PFSK-1 (cell line): ENCODE data around the gene SEL1L2.

Experiments used
- FOXP2 ChIP-seq: optimal IDR thresholded peaks from 2 replicates; pipeline ENCODE3; 2011; ENCODE audit warnings: borderline replicate concordance, control low read depth, inconsistent platforms; ENCODE audit not compliant: insufficient read depth; ENCODE audit errors: extremely low read length, extremely low read depth
- POLR2AphosphoS5 ChIP-seq: IDR thresholded peaks from 2 replicates; pipeline ENCODE4 v1.6.1; 2012; ENCODE audit warnings: low read depth, mild to moderate bottlenecking, control low read depth, low read length, moderate library complexity
- SIN3A ChIP-seq: IDR thresholded peaks from 2 replicates; pipeline ENCODE4 v1.6.1; 2012; ENCODE audit warnings: mild to moderate bottlenecking, low read length, moderate library complexity, borderline replicate concordance; ENCODE audit not compliant: insufficient read depth
- TAF1 ChIP-seq: IDR thresholded peaks from 2 replicates; pipeline ENCODE4 v1.6.1; 2012; ENCODE audit warnings: low read length, control low read depth, borderline replicate concordance; ENCODE audit not compliant: insufficient read depth
- TF ChIP-seq, protein P1 (sequence below), 2 experiments: IDR thresholded peaks; 2 replicates each; pipeline versions ENCODE4 v1.6.1 to v1.8.0; 2011 to 2012; ENCODE audit warnings: low read depth in 2 of 2, low read length in 2 of 2, control low read depth in 1 of 2, inconsistent platforms in 1 of 2, mild to moderate bottlenecking in 1 of 2, moderate library complexity in 1 of 2; ENCODE audit not compliant: insufficient read depth in 1 of 2

SEL1L2 gene

DNA sequence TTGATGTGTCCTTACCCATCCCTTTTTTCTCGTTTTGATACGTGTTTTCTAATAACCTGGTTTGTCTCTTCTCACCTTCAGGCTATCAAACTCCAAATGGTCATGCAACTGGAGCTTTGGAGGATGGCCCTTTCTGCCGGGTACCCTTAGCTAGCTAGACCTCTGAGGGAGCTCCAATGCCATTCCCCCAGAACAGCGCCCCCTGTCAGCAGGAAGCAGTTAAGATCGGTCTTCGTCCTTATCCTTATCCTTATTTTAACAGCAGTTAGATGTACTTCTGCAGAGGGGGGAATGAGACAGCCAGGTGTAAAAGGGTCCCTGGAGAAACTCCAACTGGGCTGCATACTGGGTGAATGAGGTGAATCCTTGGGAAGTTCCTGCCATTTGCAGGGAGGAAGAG lies 37.2 kb downstream of the SEL1L2 start:
- TF ChIP-seq FOXP2 (no peak), SIN3A (no peak), TAF1 (no peak), POLR2AphosphoS5 (no peak)
- TF ChIP-seq, protein P1, sequence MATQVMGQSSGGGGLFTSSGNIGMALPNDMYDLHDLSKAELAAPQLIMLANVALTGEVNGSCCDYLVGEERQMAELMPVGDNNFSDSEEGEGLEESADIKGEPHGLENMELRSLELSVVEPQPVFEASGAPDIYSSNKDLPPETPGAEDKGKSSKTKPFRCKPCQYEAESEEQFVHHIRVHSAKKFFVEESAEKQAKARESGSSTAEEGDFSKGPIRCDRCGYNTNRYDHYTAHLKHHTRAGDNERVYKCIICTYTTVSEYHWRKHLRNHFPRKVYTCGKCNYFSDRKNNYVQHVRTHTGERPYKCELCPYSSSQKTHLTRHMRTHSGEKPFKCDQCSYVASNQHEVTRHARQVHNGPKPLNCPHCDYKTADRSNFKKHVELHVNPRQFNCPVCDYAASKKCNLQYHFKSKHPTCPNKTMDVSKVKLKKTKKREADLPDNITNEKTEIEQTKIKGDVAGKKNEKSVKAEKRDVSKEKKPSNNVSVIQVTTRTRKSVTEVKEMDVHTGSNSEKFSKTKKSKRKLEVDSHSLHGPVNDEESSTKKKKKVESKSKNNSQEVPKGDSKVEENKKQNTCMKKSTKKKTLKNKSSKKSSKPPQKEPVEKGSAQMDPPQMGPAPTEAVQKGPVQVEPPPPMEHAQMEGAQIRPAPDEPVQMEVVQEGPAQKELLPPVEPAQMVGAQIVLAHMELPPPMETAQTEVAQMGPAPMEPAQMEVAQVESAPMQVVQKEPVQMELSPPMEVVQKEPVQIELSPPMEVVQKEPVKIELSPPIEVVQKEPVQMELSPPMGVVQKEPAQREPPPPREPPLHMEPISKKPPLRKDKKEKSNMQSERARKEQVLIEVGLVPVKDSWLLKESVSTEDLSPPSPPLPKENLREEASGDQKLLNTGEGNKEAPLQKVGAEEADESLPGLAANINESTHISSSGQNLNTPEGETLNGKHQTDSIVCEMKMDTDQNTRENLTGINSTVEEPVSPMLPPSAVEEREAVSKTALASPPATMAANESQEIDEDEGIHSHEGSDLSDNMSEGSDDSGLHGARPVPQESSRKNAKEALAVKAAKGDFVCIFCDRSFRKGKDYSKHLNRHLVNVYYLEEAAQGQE (IDR thresholded peaks at IDR 0.05; ENCODE audit: insufficient read depth in 1 of 2, low read depth in 2 of 2, low read length in 2 of 2), result no peak

DNA sequence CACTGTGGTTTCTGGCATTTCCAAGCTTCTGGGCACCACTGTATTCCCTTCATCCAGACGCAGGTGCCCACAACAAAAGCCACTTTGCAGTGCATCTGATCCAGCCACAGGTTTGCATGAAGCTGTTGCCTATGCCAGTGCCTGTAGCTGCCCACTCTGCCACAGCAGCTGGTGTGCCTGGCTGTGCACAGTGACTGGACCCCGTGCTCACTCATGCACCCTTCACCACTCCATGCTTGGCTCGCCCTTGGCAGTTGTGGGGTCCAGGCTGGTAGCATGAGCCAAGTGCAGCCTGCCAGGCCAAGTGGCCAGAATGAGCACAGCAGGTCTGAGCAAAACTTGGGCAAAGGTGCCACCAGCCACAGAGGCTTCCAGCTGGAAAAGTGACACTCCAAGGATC lies 42.7 kb downstream of the SEL1L2 start:
- TF ChIP-seq POLR2AphosphoS5 (no peak), FOXP2 (no peak), SIN3A (no peak), TAF1 (no peak)
- TF ChIP-seq, protein P1 (IDR thresholded peaks at IDR 0.05; ENCODE audit: insufficient read depth in 1 of 2, low read depth in 2 of 2, low read length in 2 of 2), result no peak

DNA sequence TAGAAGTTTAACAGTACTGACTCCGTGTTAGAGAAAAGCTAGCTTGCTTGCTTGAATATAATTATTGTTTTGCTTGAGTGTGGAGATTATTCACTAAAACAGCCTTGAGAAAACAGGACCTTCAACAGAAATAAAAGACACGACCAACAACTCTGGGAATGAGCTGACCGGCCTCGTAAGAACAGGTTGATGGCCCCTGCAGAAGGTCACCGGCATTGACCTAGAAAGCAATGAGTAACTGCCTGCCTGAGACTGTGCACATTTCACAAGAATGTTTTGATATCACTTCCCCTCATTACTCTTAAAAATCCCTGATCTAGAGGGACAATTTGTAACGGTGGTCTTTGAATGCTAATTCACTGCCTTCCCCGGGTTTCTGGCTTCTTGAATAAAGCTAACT lies 49.4 kb downstream of the SEL1L2 start:
- TF ChIP-seq FOXP2 (no peak), SIN3A (no peak), TAF1 (no peak), POLR2AphosphoS5 (no peak)
- TF ChIP-seq, protein P1 (IDR thresholded peaks at IDR 0.05; ENCODE audit: insufficient read depth in 1 of 2, low read depth in 2 of 2, low read length in 2 of 2), result no peak

- TF ChIP-seq TAF1, result no peak
- TF ChIP-seq, protein P1 (IDR thresholded peaks at IDR 0.05; ENCODE audit: insufficient read depth in 1 of 2, low read depth in 2 of 2, low read length in 2 of 2), result no peak
- TF ChIP-seq FOXP2, result no peak
- no peak for TF ChIP-seq POLR2AphosphoS5
- TF ChIP-seq SIN3A, result no peak
Observed at GRCh38 chr20:13936781-13937576, 53.4 kb downstream of the SEL1L2 start.
